ENCODE results near the gene ZNF580. TPM values are rescaled to one million over a fixed set of nuclear protein-coding genes. Genes with fewer than 3 reads are reported as not detected.

ZNF580 gene
- total and polyA plus RNA-seq, 2 of the 13 experiments (the other 11 are each of a cell fraction or from before 2014, with no cell fraction given), result 4.4 to 6.0 TPM

DNA sequence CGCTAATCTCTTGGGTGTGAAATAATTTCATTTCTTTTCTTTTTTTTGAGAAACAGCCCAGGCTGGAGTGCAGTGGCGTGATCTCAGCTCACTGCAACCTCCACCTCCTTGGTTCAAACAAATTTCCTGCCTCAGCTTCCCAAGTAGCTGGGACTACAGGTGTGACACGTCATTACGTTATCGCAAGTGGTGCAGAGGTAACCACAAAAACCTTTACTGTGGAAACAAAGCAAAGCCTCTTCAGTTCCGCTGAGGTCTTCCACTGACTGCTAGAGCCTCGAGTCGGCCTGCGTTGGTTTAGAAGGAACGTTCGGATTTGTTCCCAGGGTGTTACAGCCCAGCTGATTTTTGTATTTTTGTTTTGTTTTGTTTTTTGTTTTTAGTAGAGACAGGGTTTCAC, 14.5 kb upstream of the ZNF580 start:
- H2AFZ ChIP-seq (ENCODE audit: low read length), result no peak overlapping the region
- intact Hi-C loops (cut with micrococcal nuclease; ENCODE audit: unreplicated experiment) (no loop called here), in situ Hi-C loops (cut with HindIII; ENCODE audit: extremely low pct_ligation_motif_present, low pct_unique_long_range_greater_than_20kb) (no loop called here)
- no peak for DNase-seq (ENCODE audit: low spot score)
- H3K4me1 ChIP-seq (ENCODE audit: insufficient read depth, low read length), result peaks cover 27% of the 10 kb centered on the region
- WGBS (ENCODE audit: low lambda C conversion rate), result 74% methylated on average over 11 of the region's 11 CpGs
- no peaks in the 10 kb centered on the region for H3K9me3 ChIP-seq (ENCODE audit: low read length)
- H3K27me3 ChIP-seq (ENCODE audit: control insufficient read depth in 1 of 2, insufficient read depth in 2 of 2, low read length in 2 of 2), result no peaks in the 10 kb centered on the region
- H3K4me2 ChIP-seq (ENCODE audit: low read depth, low read length), result no peak overlapping the region
- no peak overlapping the region for H3K4me3 ChIP-seq (replicated peaks in 1 of 3; ENCODE audit: insufficient read depth in 1 of 3, low read depth in 2 of 3, low read length in 3 of 3)
- H3K27ac ChIP-seq (ENCODE audit: extremely low read length, insufficient read depth, low read length), result no peak overlapping the region
- ChIA-PET POLR2A (interaction anchor here (1.3 to 1.4 kb wide), 2 partner anchors 12 to 28 kb away, joined by 4 to 6 read pairs; partner anchors contain the start of gene U2AF2), CTCF (ENCODE audit: low intra/inter-chr PET ratio, low total read pairs) (no interaction called here)
- FAIRE-seq, result no peak
- H3K9ac ChIP-seq (ENCODE audit: insufficient read depth, low read depth, low read length), result no peak overlapping the region
- no peak for ATAC-seq
- 0 out of 5 replicates have a peak, but pooled peaks cover 0 to under 1% of the 10 kb centered on the region in 2 experiments for H3K36me3 ChIP-seq (replicated peaks in 1 of 2; ENCODE audit: control insufficient read depth in 1 of 2, insufficient read depth in 2 of 2, low read length in 2 of 2)
- peaks cover 14% of the 10 kb centered on the region; the same call in 1 of the 2 replicates for H4K20me1 ChIP-seq (ENCODE audit: insufficient read depth, low read length)
- BruUV-seq (replicated peaks), result no TSS peak
- peaks cover 4% of the 10 kb centered on the region for H3K79me2 ChIP-seq (ENCODE audit: insufficient read depth, low read length)
- no peak for TF ChIP-seq ZNF230 (CRISPR knock-in tag; IDR thresholded peaks at IDR 0.05)
- TF ChIP-seq, protein P1, sequence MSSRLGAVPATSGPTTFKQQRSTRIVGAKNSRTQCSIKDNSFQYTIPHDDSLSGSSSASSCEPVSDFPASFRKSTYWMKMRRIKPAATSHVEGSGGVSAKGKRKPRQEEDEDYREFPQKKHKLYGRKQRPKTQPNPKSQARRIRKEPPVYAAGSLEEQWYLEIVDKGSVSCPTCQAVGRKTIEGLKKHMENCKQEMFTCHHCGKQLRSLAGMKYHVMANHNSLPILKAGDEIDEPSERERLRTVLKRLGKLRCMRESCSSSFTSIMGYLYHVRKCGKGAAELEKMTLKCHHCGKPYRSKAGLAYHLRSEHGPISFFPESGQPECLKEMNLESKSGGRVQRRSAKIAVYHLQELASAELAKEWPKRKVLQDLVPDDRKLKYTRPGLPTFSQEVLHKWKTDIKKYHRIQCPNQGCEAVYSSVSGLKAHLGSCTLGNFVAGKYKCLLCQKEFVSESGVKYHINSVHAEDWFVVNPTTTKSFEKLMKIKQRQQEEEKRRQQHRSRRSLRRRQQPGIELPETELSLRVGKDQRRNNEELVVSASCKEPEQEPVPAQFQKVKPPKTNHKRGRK (CRISPR knock-in tag; IDR thresholded peaks at IDR 0.05), result no peak
- TF ChIP-seq STAT5B (CRISPR knock-in tag; IDR thresholded peaks at IDR 0.05), result no peak
- no peak for TF ChIP-seq BHLHE40 (IDR thresholded peaks at IDR 0.05; ENCODE audit: low read length)
- TF ChIP-seq, protein P2, sequence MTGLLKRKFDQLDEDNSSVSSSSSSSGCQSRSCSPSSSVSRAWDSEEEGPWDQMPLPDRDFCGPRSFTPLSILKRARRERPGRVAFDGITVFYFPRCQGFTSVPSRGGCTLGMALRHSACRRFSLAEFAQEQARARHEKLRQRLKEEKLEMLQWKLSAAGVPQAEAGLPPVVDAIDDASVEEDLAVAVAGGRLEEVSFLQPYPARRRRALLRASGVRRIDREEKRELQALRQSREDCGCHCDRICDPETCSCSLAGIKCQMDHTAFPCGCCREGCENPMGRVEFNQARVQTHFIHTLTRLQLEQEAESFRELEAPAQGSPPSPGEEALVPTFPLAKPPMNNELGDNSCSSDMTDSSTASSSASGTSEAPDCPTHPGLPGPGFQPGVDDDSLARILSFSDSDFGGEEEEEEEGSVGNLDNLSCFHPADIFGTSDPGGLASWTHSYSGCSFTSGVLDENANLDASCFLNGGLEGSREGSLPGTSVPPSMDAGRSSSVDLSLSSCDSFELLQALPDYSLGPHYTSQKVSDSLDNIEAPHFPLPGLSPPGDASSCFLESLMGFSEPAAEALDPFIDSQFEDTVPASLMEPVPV (CRISPR knock-in tag; IDR thresholded peaks at IDR 0.05), result no peak
- no peak for TF ChIP-seq POLR2A (IDR thresholded peaks at IDR 0.05; ENCODE audit: insufficient read depth in 1 of 2, low read depth in 2 of 2, low read length in 2 of 2)
- TF ChIP-seq CAMTA2 (CRISPR knock-in tag; IDR thresholded peaks at IDR 0.05; ENCODE audit: borderline replicate concordance), result no peak
- TF ChIP-seq, protein P3, sequence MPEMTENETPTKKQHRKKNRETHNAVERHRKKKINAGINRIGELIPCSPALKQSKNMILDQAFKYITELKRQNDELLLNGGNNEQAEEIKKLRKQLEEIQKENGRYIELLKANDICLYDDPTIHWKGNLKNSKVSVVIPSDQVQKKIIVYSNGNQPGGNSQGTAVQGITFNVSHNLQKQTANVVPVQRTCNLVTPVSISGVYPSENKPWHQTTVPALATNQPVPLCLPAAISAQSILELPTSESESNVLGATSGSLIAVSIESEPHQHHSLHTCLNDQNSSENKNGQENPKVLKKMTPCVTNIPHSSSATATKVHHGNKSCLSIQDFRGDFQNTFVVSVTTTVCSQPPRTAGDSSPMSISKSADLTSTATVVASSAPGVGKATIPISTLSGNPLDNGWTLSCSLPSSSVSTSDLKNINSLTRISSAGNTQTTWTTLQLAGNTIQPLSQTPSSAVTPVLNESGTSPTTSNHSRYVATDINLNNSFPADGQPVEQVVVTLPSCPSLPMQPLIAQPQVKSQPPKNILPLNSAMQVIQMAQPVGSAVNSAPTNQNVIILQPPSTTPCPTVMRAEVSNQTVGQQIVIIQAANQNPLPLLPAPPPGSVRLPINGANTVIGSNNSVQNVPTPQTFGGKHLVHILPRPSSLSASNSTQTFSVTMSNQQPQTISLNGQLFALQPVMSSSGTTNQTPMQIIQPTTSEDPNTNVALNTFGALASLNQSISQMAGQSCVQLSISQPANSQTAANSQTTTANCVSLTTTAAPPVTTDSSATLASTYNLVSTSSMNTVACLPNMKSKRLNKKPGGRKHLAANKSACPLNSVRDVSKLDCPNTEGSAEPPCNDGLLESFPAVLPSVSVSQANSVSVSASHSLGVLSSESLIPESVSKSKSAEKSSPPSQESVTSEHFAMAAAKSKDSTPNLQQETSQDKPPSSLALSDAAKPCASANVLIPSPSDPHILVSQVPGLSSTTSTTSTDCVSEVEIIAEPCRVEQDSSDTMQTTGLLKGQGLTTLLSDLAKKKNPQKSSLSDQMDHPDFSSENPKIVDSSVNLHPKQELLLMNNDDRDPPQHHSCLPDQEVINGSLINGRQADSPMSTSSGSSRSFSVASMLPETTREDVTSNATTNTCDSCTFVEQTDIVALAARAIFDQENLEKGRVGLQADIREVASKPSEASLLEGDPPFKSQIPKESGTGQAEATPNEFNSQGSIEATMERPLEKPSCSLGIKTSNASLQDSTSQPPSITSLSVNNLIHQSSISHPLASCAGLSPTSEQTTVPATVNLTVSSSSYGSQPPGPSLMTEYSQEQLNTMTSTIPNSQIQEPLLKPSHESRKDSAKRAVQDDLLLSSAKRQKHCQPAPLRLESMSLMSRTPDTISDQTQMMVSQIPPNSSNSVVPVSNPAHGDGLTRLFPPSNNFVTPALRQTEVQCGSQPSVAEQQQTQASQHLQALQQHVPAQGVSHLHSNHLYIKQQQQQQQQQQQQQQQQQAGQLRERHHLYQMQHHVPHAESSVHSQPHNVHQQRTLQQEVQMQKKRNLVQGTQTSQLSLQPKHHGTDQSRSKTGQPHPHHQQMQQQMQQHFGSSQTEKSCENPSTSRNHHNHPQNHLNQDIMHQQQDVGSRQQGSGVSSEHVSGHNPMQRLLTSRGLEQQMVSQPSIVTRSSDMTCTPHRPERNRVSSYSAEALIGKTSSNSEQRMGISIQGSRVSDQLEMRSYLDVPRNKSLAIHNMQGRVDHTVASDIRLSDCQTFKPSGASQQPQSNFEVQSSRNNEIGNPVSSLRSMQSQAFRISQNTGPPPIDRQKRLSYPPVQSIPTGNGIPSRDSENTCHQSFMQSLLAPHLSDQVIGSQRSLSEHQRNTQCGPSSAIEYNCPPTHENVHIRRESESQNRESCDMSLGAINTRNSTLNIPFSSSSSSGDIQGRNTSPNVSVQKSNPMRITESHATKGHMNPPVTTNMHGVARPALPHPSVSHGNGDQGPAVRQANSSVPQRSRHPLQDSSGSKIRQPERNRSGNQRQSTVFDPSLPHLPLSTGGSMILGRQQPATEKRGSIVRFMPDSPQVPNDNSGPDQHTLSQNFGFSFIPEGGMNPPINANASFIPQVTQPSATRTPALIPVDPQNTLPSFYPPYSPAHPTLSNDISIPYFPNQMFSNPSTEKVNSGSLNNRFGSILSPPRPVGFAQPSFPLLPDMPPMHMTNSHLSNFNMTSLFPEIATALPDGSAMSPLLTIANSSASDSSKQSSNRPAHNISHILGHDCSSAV (CRISPR knock-in tag; IDR thresholded peaks at IDR 0.05; ENCODE audit: borderline replicate concordance), result no peak
- no peak for TF ChIP-seq EEA1 (CRISPR knock-in tag; IDR thresholded peaks at IDR 0.05; ENCODE audit: borderline replicate concordance)
- no peak for TF ChIP-seq ZNF382 (CRISPR knock-in tag; IDR thresholded peaks at IDR 0.05; ENCODE audit: borderline replicate concordance)
- no peak for TF ChIP-seq MED8 (CRISPR knock-in tag; IDR thresholded peaks at IDR 0.05; ENCODE audit: insufficient replicate concordance)
